Tibial artery (tissue), 4 donors: ENCODE results near the gene PRR5.

Source experiments
- DNase-seq, 2 donors: peaks; one replicate each; pipeline ENCODE4 v3.0.0-alpha.2; 2019
- H3K27ac ChIP-seq, 2 donors: fragments of 200-600 bp; sonication (generic) in 1 of 2; 1 replicate in 1 of 2; 2 replicates in 1 of 2; pipeline ENCODE4 v1.5.1; 2018 to 2019; ENCODE audit warnings: mild to moderate bottlenecking in 1 of 2
- H3K27me3 ChIP-seq, 2 donors: fragments of 200-600 bp; sonication (generic) in 1 of 2; one replicate each; pipeline versions ENCODE4 v1.5.1 to v1.6.0; 2016 to 2019
- H3K36me3 ChIP-seq, 3 donors: fragments of 200-600 bp; sonication (generic) in 2 of 3; one replicate each; pipeline ENCODE4 v1.5.1; 2016 to 2019; ENCODE audit warnings: mild to moderate bottlenecking in 2 of 3
- H3K4me1 ChIP-seq, 4 donors: fragments of 200-600 bp; sonication (generic) in 2 of 4; 1 replicate in 3 of 4; 2 replicates in 1 of 4; pipeline ENCODE4 v1.5.1; 2016 to 2019
- H3K4me3 ChIP-seq, 2 donors: fragments of 200-600 bp; sonication (generic) in 1 of 2; 1 replicate in 1 of 2; 2 replicates in 1 of 2; pipeline ENCODE4 v1.5.1; 2018 to 2019; ENCODE audit warnings: mild to moderate bottlenecking in 2 of 2
- H3K9me3 ChIP-seq, 3 donors: fragments of 200-600 bp; sonication (generic) in 1 of 3; one replicate each; pipeline ENCODE4 v1.5.1; 2016 to 2019
- intact Hi-C: fragments of 100-400 bp; cut with DNase I; formaldehyde crosslinking; loops from one replicate; pipeline ENCODE4 v1.15.0; 2023; ENCODE audit warnings: low total_unique reads
- TF ChIP-seq, protein P1 (sequence below), 2 experiments: fragments of 200-600 bp in 1 of 2; fragments of 450-650 bp in 1 of 2; IDR thresholded peaks; one replicate each; pipeline ENCODE4 v1.5.1; 2017 to 2019; ENCODE audit warnings: antibody characterized with exemption in 2 of 2, mild to moderate bottlenecking in 1 of 2, moderate library complexity in 1 of 2

The PRR5 gene

GRCh38 chr22:44680058-44680457, 21.9 kb upstream of the PRR5 start:
- H3K27ac ChIP-seq: no peak overlapping the region
- TF ChIP-seq, protein P1, sequence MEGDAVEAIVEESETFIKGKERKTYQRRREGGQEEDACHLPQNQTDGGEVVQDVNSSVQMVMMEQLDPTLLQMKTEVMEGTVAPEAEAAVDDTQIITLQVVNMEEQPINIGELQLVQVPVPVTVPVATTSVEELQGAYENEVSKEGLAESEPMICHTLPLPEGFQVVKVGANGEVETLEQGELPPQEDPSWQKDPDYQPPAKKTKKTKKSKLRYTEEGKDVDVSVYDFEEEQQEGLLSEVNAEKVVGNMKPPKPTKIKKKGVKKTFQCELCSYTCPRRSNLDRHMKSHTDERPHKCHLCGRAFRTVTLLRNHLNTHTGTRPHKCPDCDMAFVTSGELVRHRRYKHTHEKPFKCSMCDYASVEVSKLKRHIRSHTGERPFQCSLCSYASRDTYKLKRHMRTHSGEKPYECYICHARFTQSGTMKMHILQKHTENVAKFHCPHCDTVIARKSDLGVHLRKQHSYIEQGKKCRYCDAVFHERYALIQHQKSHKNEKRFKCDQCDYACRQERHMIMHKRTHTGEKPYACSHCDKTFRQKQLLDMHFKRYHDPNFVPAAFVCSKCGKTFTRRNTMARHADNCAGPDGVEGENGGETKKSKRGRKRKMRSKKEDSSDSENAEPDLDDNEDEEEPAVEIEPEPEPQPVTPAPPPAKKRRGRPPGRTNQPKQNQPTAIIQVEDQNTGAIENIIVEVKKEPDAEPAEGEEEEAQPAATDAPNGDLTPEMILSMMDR (IDR thresholded peaks at IDR 0.05): no peak
- H3K9me3 ChIP-seq: no peaks in the 10 kb centered on the region
- H3K4me3 ChIP-seq: no peak overlapping the region
- H3K4me1 ChIP-seq: peaks cover 0 to 5% (median 0%) of the 10 kb centered on the region in 4 donors
- intact Hi-C loops: no loop called here
- no peak for DNase-seq
- no peaks in the 10 kb centered on the region for H3K36me3 ChIP-seq
- peaks cover 0 to 22% of the 10 kb centered on the region in 2 donors for H3K27me3 ChIP-seq

- TF ChIP-seq, protein P1 (IDR thresholded peaks at IDR 0.05): no peak
- no peak overlapping the region for H3K4me3 ChIP-seq
- no peak for DNase-seq
- no peak overlapping the region for H3K27ac ChIP-seq
- no peaks in the 10 kb centered on the region for H3K9me3 ChIP-seq
- peaks cover 0 to 22% of the 10 kb centered on the region in 2 donors for H3K27me3 ChIP-seq
- peaks cover 0 to 5% (median 0%) of the 10 kb centered on the region in 4 donors for H3K4me1 ChIP-seq
- intact Hi-C loops: no loop called here
- no peaks in the 10 kb centered on the region for H3K36me3 ChIP-seq
Measured at GRCh38 chr22:44680481-44680894, 21.5 kb upstream of the PRR5 start.

GRCh38 chr22:44682556-44683168, 19.3 kb upstream of the PRR5 start:
- Histone ChIP-seq H3K4me3 (no peak overlapping the region), H3K27ac (no peak overlapping the region), H3K36me3 (no peaks in the 10 kb centered on the region), H3K4me1 (peaks cover 0 to 5% (median 0%) of the 10 kb centered on the region in 4 donors), H3K9me3 (no peaks in the 10 kb centered on the region), H3K27me3 (peaks cover 0 to 10% of the 10 kb centered on the region in 2 donors)
- intact Hi-C loops: no loop called here
- DNase-seq: no peak
- TF ChIP-seq, protein P1 (IDR thresholded peaks at IDR 0.05): no peak

- Histone ChIP-seq H3K27ac (no peak overlapping the region), H3K4me1 (peaks cover 0 to 5% (median 0%) of the 10 kb centered on the region in 4 donors), H3K4me3 (no peak overlapping the region), H3K27me3 (peaks cover 0 to 10% of the 10 kb centered on the region in 2 donors), H3K36me3 (no peaks in the 10 kb centered on the region), H3K9me3 (no peaks in the 10 kb centered on the region)
- TF ChIP-seq, protein P1 (IDR thresholded peaks at IDR 0.05): no peak
- intact Hi-C loops: no loop called here
- no peak for DNase-seq
Measured at GRCh38 chr22:44683237-44683636, 18.8 kb upstream of the PRR5 start.

DNA sequence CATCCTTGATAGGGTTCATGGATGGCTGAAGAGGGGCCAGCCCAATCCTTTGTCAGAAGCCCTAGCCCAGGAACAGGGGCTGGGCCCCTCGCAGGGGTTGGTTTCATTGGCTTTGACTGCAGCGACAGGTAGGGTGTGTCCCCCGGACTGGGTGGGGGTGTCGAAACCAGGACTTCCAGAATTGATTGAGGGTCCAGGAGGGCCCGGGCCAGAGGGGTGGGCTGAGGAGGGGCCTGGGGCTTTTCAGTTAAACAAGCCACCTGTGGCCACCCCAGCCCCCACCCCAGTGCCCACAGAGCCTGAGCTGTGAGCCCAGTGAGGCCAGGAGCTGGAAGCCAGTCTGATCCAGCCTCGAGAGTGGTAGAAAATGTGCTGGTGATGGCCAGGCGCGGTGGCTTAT, 18.1 kb upstream of the PRR5 start:
- intact Hi-C loops: no loop called here
- H3K4me1 ChIP-seq: peaks cover 0 to 5% (median 0%) of the 10 kb centered on the region in 4 donors
- TF ChIP-seq, protein P1 (IDR thresholded peaks at IDR 0.05): no peak
- DNase-seq: no peak
- peaks cover 0 to 10% of the 10 kb centered on the region in 2 donors for H3K27me3 ChIP-seq
- H3K36me3 ChIP-seq: no peaks in the 10 kb centered on the region
- H3K9me3 ChIP-seq: no peaks in the 10 kb centered on the region
- no peak overlapping the region for H3K4me3 ChIP-seq
- H3K27ac ChIP-seq: no peak overlapping the region
